ENCODE results near the gene PDE4D. TPM values are rescaled to one million over a fixed set of nuclear protein-coding genes. Genes with fewer than 3 reads are reported as not detected.

The PDE4D gene
- total and polyA plus RNA-seq, 10 of the 15 experiments (the other 5 are each of a cell fraction or from before 2014, with no cell fraction given) = 0.87 to 4.1 (median 2.2) TPM

DNA sequence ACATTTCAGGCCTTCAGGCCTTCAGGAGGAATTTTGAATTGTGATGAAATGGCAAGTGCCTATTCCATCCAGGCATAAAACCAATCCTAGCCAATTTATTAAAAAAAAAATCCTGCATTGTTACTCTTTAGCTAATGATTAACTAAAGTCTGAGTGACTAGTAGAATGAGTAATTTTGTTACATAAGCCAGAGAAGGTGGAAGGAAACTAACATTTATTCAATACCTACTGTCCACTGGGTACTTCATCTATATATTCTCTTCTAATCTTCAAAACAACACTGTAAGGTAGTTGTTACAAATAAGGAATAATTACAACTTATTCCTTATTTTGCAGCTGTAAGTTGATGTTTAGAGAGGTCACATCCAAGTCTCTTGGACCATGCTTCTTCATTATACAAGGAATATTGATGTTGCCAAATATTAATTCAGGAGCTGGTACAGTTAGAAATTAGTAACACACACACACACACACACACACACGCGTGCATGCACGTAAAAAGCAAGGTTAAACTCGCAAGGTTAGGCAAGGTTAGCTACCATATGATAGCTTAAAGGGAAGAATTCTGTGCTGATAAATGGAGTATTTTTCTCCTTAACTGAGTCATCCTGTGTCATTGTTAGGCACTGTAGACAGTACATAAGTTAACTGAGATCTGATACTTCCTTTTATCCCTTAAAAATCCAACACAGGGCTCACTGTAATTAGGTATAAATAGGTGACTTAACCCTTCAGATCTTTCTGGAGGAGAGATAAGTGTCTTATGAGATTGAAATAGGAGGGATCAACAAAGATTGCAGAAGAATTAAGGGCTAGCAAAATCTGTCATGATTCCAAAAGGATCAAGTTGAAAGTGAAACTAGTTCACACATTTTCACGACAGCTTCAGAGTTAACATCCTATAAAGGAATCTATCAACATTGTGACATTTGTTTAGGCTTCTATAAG is 596.9 kb downstream of the PDE4D start:
- POLR2A ChIA-PET = no interaction called here
- SMC1A ChIA-PET (ENCODE audit: uncharacterized antibody, unreplicated experiment) = interaction anchor here (0.9 kb wide), 1 partner anchor 35 kb away, joined by 3 read pairs; no protein-coding TSS in a partner anchor
- RAD21 ChIA-PET (ENCODE audit: unreplicated experiment) = no interaction called here
- no peaks in the 10 kb centered on the region for H3K36me3 ChIP-seq (ENCODE audit: control insufficient read depth in 2 of 2, insufficient read depth in 2 of 2, low read length in 1 of 2)
- CTCF ChIA-PET = no interaction called here
- no peaks in the 10 kb centered on the region for H3K4me1 ChIP-seq (ENCODE audit: control insufficient read depth, insufficient read depth, low read length)
- in situ Hi-C loops (cut with MboI) = no loop called here
- no peak overlapping the region for H3K4me3 ChIP-seq
- no peaks in the 10 kb centered on the region for H4K20me1 ChIP-seq (ENCODE audit: control insufficient read depth, insufficient read depth)
- intact Hi-C loops (cut with micrococcal nuclease; ENCODE audit: unreplicated experiment) = no loop called here
- no peak for ATAC-seq
- DNase-seq (ENCODE audit: low read depth, low spot score) = no peak
- H3K27ac ChIP-seq (ENCODE audit: control insufficient read depth, insufficient read depth) = no peak overlapping the region
- H2AFZ ChIP-seq (ENCODE audit: control insufficient read depth, low read depth, low read length) = no peak overlapping the region
- TF ChIP-seq ZSCAN29 (IDR thresholded peaks at IDR 0.05) (no peak), RFX5 (IDR thresholded peaks at IDR 0.05; ENCODE audit: low read depth, low read length) (no peak), WRNIP1 (IDR thresholded peaks at IDR 0.05; ENCODE audit: borderline replicate concordance, low read depth, low read length) (no peak)
- TF ChIP-seq, protein P1, sequence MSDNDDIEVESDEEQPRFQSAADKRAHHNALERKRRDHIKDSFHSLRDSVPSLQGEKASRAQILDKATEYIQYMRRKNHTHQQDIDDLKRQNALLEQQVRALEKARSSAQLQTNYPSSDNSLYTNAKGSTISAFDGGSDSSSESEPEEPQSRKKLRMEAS (IDR thresholded peaks at IDR 0.05; ENCODE audit: low read depth, low read length) = no peak
- no peaks in the 10 kb centered on the region for H3K9me3 ChIP-seq (replicated peaks; ENCODE audit: control insufficient read depth, insufficient read depth, low read length)
- H3K79me2 ChIP-seq (ENCODE audit: control insufficient read depth, insufficient read depth, low read length) = no peaks in the 10 kb centered on the region
- H3K9ac ChIP-seq (ENCODE audit: control insufficient read depth, insufficient read depth, low read length) = no peak overlapping the region
- no peaks in the 10 kb centered on the region for H3K27me3 ChIP-seq (replicated peaks in 1 of 2; ENCODE audit: control insufficient read depth in 2 of 2, insufficient read depth in 2 of 2, low read length in 1 of 2)
- no peak for FAIRE-seq
- no peak overlapping the region for H3K4me2 ChIP-seq (ENCODE audit: control insufficient read depth, insufficient read depth)
- WGBS (ENCODE audit: insufficient coverage, insufficient replicate concordance, low lambda C conversion rate, missing lambda C conversion rate) = 70% methylated on average over 5 of the region's 5 CpGs
- BruUV-seq (replicated peaks) = no TSS peak

DNA sequence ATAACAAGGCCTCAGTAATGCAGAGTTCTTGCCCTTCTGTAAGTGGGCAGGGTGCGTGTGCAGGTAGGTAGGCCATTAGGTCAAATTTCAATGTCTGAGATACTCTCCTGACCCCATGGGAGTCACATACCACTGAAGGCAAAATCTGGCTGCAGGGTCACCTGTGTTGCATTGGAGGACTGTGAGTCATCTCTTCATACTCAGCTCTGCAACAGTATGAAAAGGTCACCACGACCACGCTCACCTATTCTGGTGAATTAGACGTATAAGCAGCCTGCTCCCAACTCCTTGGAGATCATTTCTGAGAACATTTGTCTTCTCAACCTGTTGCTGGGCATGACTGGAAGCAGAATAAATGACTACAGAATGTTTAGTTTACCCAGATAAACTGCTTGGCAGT is 599.8 kb downstream of the PDE4D start:
- DNase-seq (ENCODE audit: low read depth, low spot score) (no peak), FAIRE-seq (no peak), ATAC-seq (no peak)
- no peaks in the 10 kb centered on the region for H3K4me1 ChIP-seq (ENCODE audit: control insufficient read depth, insufficient read depth, low read length)
- no peaks in the 10 kb centered on the region for H3K9me3 ChIP-seq (replicated peaks; ENCODE audit: control insufficient read depth, insufficient read depth, low read length)
- no TSS peak for BruUV-seq (replicated peaks)
- 52% methylated on average over 4 of the region's 4 CpGs for WGBS (ENCODE audit: insufficient coverage, insufficient replicate concordance, low lambda C conversion rate, missing lambda C conversion rate)
- ChIA-PET CTCF (no interaction called here), RAD21 (ENCODE audit: unreplicated experiment) (no interaction called here), POLR2A (no interaction called here), SMC1A (ENCODE audit: uncharacterized antibody, unreplicated experiment) (no interaction called here)
- no peaks in the 10 kb centered on the region for H3K36me3 ChIP-seq (ENCODE audit: control insufficient read depth in 2 of 2, insufficient read depth in 2 of 2, low read length in 1 of 2)
- no peaks in the 10 kb centered on the region for H3K27me3 ChIP-seq (replicated peaks in 1 of 2; ENCODE audit: control insufficient read depth in 2 of 2, insufficient read depth in 2 of 2, low read length in 1 of 2)
- no peak overlapping the region for H3K4me3 ChIP-seq
- no peak overlapping the region for H3K27ac ChIP-seq (ENCODE audit: control insufficient read depth, insufficient read depth)
- in situ Hi-C loops (cut with MboI) = no loop called here
- no peak overlapping the region for H3K4me2 ChIP-seq (ENCODE audit: control insufficient read depth, insufficient read depth)
- intact Hi-C loops (cut with micrococcal nuclease; ENCODE audit: unreplicated experiment) = no loop called here
- H4K20me1 ChIP-seq (ENCODE audit: control insufficient read depth, insufficient read depth) = no peaks in the 10 kb centered on the region
- H3K9ac ChIP-seq (ENCODE audit: control insufficient read depth, insufficient read depth, low read length) = no peak overlapping the region
- no peaks in the 10 kb centered on the region for H3K79me2 ChIP-seq (ENCODE audit: control insufficient read depth, insufficient read depth, low read length)
- H2AFZ ChIP-seq (ENCODE audit: control insufficient read depth, low read depth, low read length) = no peak overlapping the region
- TF ChIP-seq CBX3 (IDR thresholded peaks at IDR 0.05; ENCODE audit: borderline replicate concordance, low read depth) = no peak
- no peak for TF ChIP-seq CHD2 (IDR thresholded peaks at IDR 0.05; ENCODE audit: borderline replicate concordance, low read depth, low read length)
- TF ChIP-seq, protein P2, sequence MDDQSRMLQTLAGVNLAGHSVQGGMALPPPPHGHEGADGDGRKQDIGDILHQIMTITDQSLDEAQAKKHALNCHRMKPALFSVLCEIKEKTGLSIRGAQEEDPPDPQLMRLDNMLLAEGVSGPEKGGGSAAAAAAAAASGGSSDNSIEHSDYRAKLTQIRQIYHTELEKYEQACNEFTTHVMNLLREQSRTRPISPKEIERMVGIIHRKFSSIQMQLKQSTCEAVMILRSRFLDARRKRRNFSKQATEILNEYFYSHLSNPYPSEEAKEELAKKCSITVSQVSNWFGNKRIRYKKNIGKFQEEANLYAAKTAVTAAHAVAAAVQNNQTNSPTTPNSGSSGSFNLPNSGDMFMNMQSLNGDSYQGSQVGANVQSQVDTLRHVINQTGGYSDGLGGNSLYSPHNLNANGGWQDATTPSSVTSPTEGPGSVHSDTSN (IDR thresholded peaks at IDR 0.05; ENCODE audit: insufficient replicate concordance, low read depth, low read length) = no peak
- no peak for TF ChIP-seq CREM (IDR thresholded peaks at IDR 0.05; ENCODE audit: low read depth)
- TF ChIP-seq SPI1 (IDR thresholded peaks at IDR 0.05; ENCODE audit: borderline replicate concordance, insufficient read depth, low read depth, low read length) = no peak
- TF ChIP-seq, protein P3, sequence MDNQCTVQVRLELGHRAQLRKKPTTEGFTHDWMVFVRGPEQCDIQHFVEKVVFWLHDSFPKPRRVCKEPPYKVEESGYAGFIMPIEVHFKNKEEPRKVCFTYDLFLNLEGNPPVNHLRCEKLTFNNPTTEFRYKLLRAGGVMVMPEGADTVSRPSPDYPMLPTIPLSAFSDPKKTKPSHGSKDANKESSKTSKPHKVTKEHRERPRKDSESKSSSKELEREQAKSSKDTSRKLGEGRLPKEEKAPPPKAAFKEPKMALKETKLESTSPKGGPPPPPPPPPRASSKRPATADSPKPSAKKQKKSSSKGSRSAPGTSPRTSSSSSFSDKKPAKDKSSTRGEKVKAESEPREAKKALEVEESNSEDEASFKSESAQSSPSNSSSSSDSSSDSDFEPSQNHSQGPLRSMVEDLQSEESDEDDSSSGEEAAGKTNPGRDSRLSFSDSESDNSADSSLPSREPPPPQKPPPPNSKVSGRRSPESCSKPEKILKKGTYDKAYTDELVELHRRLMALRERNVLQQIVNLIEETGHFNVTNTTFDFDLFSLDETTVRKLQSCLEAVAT (IDR thresholded peaks at IDR 0.05) = no peak
- TF ChIP-seq YBX1 (IDR thresholded peaks at IDR 0.05) = no peak
- TF ChIP-seq, protein P4, sequence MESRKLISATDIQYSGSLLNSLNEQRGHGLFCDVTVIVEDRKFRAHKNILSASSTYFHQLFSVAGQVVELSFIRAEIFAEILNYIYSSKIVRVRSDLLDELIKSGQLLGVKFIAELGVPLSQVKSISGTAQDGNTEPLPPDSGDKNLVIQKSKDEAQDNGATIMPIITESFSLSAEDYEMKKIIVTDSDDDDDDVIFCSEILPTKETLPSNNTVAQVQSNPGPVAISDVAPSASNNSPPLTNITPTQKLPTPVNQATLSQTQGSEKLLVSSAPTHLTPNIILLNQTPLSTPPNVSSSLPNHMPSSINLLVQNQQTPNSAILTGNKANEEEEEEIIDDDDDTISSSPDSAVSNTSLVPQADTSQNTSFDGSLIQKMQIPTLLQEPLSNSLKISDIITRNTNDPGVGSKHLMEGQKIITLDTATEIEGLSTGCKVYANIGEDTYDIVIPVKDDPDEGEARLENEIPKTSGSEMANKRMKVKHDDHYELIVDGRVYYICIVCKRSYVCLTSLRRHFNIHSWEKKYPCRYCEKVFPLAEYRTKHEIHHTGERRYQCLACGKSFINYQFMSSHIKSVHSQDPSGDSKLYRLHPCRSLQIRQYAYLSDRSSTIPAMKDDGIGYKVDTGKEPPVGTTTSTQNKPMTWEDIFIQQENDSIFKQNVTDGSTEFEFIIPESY (IDR thresholded peaks at IDR 0.05) = no peak

All from GM12878 (cell line).